M059J (cell line): ENCODE data around the gene NAPA. TPM values are rescaled to one million over a fixed set of nuclear protein-coding genes. Genes with fewer than 3 reads are reported as not detected.
A peak's percentile ranks its signal among the peaks of the same experiment; 100 is the strongest.
"Not testable (repeated sequence)": the region's sequence is repeated elsewhere in the genome, so short reads cannot be mapped to it uniquely, and the experiment has no call there.

ENCODE experiments used
- DNase-seq: peaks from one replicate; pipeline ENCODE4 v3.0.0-alpha.2; 2012; ENCODE audit warnings: low read depth
- total RNA-seq: library from RNA; depleted of rRNA; stranded (reverse); fragments of >200 nt; shearing (Covaris generic); gene quantifications from 2 replicates; pipeline ENCODE4 v1.2.3, GENCODE V29; 2014

NAPA gene
- total RNA-seq, 1 experiment from 2014 or later: 211 TPM

DNA sequence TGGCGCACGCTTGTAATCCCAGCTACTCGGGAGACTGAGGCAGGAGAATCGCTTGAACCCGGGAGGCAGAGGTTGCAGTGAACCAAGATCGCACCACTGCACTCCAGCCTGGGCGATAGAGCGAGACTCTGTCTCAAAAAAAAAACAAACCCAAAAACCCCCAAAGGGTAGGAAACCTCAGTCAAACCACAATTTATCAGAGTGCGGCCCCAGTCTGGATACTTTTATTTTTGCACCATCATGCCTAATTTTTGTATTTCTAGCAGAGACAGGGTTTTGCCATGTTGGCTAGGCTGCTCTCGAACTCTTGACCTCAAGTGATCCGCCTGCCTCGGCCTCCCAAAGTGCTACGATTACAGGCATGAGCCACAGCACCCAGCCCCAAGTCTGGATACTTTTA, 28.6 kb downstream of the NAPA start:
- DNase-seq: not testable (repeated sequence)

DNA sequence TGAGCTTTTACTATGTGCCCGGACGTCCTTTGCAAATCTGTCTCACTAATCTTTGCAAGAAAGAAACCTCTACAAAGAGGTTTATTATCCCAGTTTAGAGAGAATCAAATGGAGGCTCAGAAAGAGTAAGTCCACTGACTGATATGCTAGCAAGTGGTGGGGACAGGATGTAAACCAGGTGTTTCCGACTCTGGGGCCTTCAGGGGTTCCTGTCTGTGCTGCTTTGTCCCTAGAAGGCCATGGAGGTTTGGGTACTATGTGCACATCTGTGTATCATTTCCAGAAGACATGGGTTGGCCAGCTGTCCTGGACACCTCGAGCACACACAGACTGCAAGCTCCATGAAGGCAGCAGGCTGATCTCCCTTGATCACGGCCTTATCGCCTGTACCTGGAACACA, 29.7 kb downstream of the NAPA start:
- DNase-seq: no peak

DNA sequence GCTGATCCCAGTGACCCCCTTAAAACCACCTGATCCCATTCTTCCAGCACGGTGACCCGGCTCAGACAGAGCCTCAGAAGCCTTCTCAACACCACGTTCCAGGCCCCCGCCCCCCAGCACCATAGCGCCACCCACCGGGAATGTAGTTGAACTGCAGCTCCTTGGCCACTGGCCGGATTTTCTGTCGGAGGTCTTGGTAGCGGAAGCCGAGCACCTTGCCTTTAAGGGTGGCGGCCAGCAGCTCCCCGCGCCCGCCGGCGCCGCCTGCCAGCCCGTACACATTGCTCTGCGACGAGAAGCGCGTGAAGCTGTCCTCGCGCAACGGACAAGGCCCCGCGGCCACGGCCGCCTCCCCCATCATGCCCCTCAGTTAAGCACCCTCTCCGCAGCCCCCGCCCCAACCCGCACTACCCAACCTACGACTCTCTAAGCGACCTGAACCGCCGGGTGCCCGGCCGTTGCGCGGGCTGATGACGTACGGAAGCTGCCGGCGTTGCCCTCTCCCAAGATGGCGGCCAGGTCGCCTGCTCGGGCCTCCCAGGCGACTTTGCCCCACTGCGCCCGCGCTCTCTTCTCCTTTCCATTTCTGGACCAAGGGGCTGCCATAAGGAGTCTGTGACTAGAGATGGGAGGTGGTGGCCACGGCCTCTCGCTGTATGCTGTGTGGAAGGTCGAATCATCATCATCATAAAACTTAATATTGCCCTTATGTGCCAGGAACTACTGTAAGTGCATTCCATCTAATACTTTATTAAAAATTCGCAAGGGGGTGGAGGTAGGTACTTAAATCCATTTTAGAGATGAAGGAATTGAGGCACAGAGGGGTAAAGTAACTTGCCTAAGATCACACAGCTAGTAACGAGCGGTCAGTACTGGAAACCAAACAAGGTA, 30.8 kb downstream of the NAPA start, which contains the start of gene KPTN:
Gene KPTN, minus strand, starts transcription at position 420 of the 891 bp plus-strand sequence. Its CDS starts 59 bp downstream, at position 361.
- peak; percentile 86 for DNase-seq

DNA sequence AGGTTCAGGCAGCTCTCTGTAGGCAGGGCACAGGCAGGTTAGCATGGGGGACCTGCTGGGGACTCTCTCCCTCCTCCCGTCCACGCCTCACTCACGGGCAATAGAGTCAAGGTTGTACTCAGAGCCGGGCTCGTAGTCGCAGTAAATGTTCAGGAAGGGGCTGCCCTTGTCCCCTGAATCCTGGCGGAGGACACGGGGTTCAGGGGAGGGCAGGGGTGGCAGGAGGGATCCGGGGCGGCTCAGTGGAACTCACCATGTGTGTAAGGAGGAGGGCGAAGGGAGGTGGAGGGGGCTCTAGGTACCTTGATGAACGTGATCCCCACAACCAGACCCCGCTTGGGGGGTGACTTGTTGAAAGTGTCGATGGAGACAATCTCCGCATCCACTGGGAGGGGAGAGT, 31.7 kb downstream of the NAPA start:
- no peak for DNase-seq

DNA sequence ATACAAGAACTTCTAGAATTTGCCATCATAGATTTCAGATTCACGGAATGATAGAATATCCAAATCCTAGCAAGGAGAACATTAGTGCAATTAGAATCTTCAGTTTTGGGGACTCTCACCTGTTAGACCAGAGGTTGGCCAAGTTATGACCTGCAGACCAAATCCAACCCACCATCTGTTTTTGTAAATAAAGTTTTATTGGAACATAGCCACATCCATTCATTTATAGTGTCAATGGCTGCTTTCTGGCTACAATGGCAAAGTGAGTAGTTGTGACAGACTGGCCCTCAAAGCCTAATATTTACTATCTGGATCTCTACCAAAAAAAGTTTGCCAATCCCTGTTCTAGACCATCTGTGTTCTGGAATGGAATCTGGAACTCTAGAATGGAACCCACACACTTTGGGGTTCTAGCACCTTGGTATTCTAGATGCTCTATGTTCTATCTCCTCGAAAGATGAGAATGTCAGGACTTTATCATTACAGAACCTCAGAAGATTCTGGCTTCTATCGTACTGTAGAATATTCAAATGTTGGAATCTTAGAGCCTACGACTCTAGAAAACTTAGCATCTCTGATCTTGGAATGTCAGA, 33.3 kb downstream of the NAPA start:
- DNase-seq: no peak

DNA sequence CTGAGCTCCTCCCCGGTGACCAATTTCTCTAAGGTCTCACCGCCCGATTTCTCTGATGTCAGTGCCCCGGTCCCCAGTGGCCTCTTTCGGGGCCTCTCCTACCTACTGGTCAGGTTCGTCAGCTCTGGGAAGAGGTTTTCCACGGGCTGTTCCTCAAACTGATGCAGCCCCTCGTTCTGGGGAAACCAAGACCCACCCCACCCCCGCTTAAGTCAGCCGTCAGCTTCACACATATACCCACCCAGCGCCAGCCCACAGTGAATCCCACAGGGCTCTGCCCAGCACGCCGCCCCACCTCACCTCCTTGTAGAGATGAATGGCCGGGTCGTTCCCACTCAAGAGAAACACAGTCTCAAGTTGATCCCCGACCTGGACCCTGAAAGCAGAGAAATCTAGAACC, 34.2 kb downstream of the NAPA start:
- DNase-seq: no peak

DNA sequence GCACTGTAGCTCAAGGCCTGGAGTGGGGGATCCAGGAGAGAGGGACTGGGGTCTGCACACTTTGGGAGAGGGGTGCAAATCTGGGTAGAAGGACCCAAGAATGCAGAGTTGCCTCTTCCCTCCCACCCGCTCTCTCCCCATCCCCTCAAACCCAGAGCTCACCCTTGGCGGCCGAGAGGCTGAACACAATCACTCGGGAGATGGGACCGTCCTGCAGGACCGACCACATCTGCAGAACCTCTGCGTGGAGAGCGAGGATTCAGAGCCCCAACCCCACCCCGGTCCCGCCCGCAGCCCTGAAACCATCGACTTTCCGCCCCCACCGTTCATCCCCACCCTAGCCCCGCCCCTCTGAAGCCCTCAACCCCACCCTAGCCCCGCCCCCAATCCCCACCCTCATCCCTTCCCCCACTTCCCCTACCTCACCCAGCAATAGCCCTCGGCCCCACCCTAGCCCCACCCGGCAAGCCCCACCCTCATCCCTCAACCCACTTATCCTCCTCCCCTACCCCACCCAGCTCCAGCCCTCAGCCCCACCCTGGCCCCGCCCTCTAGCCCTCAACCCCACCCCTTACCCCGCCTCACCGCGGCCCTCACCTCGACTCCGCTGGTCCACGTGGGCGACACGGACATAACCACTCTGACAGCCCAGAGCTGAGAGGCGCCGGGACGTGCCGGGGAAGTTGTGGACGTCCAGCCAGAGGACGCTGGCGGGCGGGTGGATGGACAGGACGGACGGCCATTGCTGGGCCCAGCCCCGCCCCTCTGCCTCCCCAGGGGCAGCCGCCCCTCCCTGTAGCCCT, 35.0 kb downstream of the NAPA start:
- DNase-seq: no peak

DNA sequence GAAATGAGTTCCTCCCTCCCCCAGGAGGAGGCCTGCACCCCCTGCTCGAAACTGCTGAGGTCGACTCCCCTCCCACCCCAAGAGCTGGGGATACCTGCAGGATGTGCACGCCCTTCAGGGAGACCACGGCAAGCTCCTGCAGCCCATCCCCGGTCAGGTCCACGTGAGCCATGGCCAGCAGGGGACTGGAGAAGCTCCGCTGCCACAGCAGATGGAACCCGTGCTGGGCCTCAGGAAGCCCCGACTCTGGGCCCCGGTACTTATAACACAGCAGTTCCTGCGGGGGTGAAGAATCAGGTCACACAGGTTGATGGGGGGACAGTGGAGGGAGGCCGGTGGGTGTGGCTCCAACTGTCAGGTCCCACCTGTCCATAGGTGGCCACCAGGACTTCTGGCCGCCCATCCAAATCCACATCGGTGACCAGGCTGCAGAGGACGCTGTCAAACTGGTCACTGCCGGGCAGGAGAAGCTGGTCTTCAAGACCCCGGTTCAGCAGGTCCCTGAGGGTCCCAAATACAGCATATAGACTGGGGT, 38.4 kb downstream of the NAPA start:
- DNase-seq: no peak

DNA sequence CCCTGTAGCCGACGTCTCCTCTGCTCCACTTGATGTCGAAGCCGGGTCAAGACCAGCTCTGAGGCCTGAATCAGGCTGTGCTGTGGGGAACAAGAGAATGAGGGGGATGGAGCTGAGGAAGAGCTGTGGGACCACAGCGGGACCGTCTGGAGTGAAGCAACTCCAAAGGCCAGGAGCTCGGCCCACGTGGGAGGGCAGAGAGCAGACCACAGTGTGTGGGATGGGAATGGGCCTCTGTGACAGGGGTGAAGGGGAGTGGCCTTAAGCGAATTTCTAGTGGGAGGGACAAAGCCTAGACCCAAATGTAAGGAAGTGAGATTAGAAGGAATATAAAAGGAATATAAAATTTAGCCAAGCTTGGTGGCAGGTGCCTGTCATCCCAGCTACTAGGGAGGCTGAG, 39.4 kb downstream of the NAPA start:
- no peak for DNase-seq

DNA sequence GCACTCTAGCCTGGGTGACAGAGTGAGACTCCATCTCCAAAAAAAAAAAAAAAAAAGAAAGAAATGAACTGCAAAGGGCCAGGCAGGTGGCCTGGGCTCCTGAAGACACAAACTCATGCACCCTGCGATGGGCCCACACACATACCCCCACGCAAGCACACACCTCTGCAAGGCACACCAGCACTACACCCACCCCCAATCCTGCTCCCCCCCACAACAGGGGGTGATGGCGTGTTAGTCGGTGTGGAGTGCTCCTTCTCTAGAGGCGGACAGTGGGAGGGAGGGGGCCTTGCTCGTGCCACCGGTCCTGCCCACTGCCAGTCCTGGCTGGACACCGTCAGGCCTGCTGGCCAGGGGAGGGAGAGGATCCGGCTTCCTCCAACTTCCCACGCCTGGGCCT, 41.5 kb downstream of the NAPA start:
- DNase-seq: no peak

DNA sequence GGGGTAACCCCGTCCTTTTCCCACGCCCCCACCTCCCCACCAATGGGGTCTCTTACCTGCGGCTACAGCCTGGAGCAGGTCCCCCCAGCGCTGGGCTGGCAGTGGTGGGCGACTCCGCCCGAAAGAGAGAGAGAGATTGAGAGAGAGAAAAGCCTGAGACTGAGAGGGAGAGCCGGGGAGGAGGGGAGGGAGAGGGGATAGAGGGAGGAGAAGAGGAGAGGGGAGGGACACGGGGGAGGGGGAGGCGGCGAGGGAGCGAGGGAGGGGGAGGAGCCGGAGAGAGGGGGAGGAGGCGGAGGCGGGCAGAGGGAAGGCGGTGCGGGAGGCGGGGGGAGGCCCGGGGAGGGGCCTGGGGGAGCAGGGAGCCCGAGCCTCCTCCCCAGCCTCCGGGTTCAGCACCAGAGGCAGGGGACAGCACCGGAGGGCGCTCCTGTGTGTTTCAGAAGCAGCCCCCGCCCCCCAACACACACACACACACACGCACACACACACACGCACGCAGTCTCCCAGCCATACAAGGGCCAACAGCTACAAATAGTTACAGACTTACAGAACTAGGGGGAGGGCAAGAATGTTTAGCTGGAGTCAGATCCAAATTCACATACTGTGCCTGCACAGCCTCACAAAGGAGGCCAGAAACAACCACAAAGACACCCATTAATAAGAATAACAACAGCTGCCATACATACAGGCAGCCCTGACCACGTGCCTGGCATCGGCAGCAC, 43.0 kb downstream of the NAPA start, which contains the start of gene SLC8A2:
Gene SLC8A2, minus strand, starts transcription at position 161 of the 725 bp plus-strand sequence. CDS start 5,490 bp downstream, outside the sequence.
- DNase-seq: peak; percentile 51

DNA sequence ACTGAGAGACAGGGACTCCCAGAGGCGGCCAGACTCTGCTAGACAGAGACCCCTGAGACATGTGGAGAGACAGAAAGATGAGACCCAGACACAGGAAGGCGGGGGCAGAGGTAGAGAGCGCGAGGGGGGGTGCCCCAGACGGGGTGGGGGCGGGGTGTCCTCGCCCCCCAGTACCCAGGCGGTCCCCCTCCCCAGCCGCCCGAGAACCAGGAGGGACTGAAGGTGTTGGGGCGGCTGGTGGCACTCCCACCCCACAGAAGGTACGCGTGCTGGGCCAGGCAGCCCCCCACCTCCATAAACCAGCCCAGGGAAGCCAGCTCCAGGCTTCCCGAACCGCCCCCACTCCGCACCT, 43.5 kb downstream of the NAPA start:
- no peak for DNase-seq

DNA sequence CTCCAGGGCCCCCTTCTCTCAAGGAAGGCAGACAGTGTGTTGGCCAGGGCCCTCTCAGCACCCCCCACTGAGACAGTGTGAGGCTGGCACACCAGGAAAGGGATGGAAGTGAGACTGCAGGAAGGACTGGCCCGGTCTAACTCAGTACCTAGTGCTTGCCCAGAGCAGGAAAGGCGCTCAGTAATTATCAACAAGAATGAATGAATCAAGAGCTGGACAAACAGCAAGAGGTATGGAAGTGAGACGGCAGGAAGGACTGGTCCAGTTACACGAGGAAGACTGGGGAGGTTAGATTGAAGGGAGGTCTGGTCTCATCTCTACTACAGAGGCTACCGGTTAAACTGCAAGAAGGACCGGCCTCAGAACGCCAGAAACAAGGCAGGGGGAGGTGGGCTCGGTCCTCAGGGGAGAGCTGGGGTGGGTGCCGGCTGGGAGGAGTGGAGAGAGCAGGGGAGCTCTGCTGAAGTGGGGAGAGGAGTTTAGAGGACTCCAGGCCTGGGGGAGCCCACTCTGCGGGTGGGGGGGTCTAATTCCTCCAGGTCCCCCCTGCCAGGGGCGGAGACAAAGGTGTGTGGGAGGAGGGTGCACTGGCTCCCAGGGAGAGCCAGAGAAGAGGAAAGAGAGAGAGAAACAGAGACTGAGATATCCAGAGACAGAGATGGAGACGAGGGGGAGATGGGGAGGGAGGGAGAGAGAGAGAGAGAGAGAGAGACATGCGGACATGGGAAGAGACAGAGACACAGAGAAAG, 44.2 kb downstream of the NAPA start:
- no peak for DNase-seq

DNA sequence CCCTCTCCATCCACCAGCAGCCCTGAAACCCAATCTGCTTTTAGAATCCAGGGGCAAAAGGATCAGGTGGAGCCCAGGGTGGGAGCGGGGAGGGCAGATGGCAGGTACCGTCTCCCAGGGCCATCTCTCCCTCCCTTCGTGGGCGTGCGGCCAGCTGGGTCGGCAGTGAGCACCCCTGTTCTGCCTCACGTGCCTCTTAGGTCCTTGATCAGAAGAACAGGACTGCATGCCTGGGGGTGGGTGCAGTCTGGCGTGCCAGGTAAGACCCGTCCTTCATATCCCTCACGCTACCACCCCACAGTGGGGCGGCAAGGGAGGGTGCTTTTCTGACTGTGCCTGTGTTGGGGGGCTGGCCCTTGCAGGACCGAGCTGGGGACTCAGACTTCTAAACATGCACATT, 45.1 kb downstream of the NAPA start:
- DNase-seq: no peak

DNA sequence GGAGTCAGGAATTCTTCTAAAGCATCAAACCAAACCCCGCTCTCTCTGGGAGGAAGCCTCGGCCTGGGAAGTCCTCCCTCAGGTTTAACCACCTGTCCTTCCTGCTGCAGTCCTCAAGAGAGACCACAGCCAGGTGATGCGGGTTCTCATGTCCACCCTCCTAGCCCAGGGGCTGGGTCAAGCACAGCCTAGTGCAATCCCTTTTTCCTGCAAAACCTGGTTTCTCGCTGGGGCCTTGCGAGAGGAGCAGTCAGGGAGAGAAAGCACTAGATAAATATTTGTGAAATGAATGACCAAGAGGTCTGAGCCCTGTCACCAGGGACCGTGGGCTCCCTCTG, 45.5 kb downstream of the NAPA start:
- no peak for DNase-seq

DNA sequence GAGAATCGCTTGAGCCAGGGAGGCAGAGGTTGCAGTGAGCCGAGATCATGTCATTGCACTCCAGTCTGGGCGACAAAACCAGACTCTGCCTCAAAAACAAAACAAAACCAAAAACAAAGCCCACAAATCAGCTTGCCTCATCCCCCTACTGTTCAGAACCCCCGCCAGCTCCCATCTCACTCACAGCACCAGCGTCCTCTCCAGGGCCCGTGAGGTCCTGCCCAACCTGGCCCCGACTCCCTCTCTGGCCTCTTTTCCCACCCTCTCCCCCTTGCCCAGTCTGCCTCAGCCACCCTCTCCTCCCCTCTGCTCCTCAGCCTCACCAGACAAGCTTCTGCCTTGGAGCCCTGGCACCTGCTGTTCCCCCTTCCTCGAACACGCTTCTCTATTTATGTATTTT, 46.9 kb downstream of the NAPA start:
- no peak for DNase-seq

DNA sequence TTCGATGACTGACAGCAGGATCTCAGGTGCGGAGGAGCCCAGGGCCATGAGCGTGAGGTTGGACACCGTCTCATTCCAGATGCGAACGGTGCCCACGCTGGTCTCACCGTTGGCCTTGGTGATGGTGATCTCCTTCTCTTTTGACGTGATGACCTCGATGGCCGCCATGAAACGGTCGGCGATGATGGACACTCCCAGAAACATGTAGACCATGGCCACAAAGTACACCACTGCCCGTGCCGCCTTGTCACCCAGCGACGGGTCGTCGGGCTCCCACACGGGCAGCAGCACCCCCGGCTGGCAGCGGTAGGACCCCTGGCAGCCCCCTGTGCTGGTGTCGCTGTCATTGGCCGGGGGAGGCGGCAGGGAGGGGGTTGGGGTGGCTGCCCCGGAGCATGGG, 48.9 kb downstream of the NAPA start:
- no peak for DNase-seq

DNA sequence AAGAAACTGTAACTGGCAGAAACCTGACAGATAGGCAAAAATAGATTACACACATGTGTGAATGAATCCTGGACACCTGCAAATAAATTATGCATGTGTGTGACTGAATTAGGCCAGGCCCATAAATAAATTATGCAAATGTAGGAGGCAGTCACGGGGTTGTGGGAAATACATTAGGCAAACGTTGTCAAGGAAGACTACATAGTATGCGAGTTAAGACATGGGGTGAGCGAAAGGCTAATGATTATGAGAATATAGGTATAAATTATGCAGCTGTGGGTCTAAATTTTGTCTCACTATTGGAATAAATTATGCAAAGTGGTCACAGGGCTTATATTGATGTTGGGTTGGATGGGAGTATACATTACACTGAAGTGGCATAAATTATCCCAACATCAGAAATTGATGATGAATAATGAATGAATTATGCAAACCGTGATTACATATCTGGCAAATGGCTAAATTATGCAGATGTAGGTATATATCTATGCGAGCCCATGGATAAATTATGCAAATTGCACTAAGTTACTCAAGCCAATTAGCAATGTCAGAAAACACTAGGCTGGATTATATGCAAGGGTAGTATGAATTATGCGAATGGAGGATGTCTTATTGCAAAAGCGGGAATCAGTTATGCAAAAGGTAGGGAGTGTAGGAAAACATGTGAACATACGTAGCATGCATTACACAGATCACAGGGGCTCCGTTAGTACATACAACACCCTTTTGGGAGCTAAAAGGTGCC, 50.0 kb downstream of the NAPA start:
- DNase-seq: no peak

DNA sequence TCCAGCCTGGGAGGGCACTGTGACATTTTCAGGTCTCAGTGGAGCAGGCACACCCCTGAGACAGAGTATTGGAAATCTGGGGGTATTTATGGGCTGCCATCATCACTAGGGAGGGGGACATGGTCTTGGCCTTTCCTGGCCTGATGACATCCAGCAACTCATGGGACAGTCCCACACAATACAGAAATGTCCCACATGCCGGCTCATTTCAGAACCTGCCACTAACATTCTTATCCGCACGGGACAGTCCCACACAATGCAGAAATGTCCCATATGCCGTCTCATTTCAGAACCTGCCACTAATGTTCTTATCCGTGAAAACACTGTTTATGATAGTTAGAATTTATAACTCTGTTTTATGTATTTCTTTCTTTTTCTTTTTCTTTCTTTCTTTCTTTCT, 53.0 kb downstream of the NAPA start:
- no peak for DNase-seq

DNA sequence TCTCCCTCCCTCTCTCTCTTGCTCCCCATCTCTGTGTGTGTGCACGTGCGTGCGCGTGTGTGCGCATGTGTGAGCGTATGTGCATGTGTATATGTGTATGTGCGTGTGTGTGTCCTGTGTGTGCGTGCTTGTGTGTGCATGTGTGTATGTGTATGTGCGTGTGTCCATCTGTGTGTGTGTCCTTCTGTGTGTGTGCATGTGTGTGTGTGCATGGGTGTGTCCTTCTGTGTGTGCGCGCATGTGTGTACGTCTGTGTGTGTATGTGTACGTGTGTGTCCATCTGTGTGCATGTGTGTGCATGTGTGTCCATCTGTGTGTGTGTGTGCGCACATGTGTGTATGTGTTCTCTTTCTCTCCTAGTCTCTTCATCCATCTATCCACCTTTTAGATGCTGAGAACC, 55.4 kb downstream of the NAPA start:
- no peak for DNase-seq
